ENCODE measurements around the gene PRRG4.
A peak's percentile ranks its signal among the peaks of the same experiment; 100 is the strongest.
"Not testable (repeated sequence)": the region's sequence is repeated elsewhere in the genome, so short reads cannot be mapped to it uniquely, and the experiment has no call there.

PRRG4 gene

GRCh38 chr11:32829680-32830412 lies at the start of gene PRRG4:
PRRG4 (plus strand) TSS chr11:32829927; CDS start chr11:32830530, 603 bp downstream.
- H2AFZ ChIP-seq (ENCODE audit: low read length) = peak within 1 kb of the TSS; percentile 87
- H3F3A ChIP-seq (ENCODE audit: low read depth) = no peaks in the 10 kb centered on the region
- no peaks in the 10 kb centered on the region for H3K79me2 ChIP-seq (ENCODE audit: insufficient read depth, low read length)
- no peaks in the 10 kb centered on the region for H3K9me3 ChIP-seq (ENCODE audit: insufficient read depth, low read depth, low read length)
- H3K27me3 ChIP-seq (ENCODE audit: insufficient read depth, low read length, poor library complexity, severe bottlenecking) = no peaks in the 10 kb centered on the region
- TF ChIP-seq CTCF (conservative IDR thresholded peaks at IDR 0.05; ENCODE audit: low read length) (no peak), EZH2phosphoT487 (IDR thresholded peaks at IDR 0.05; ENCODE audit: borderline replicate concordance) (no peak)
- no peaks in the 10 kb centered on the region for H4K20me1 ChIP-seq (ENCODE audit: insufficient read depth, low read length, poor library complexity, severe bottlenecking)
- H3K4me2 ChIP-seq (ENCODE audit: low read depth, low read length, poor library complexity, severe bottlenecking) = peak within 1 kb of the TSS; percentile 53
- peak within 1 kb of the TSS; percentile 15 for H3K9ac ChIP-seq (ENCODE audit: low read depth, low read length, poor library complexity, severe bottlenecking)
- H3K4me1 ChIP-seq (ENCODE audit: insufficient read depth, low read length, poor library complexity, severe bottlenecking) = peaks cover 4% of the 10 kb centered on the region
- no peaks in the 10 kb centered on the region for H3K36me3 ChIP-seq (ENCODE audit: insufficient read depth, low read length)
- peak within 1 kb of the TSS; percentile 68 for H3K4me3 ChIP-seq (ENCODE audit: low read length, poor library complexity, severe bottlenecking)
- no peaks in the 10 kb centered on the region for H3K9me2 ChIP-seq (replicated peaks; ENCODE audit: low read depth, low read length)

GRCh38 chr11:32780839-32781238 lies 48.9 kb upstream of the PRRG4 start:
- not testable (repeated sequence) for H3K4me2 ChIP-seq (ENCODE audit: low read depth, low read length, poor library complexity, severe bottlenecking); H3K9ac ChIP-seq (ENCODE audit: low read depth, low read length, poor library complexity, severe bottlenecking)
- peaks cover 15% of the 10 kb centered on the region for H3K4me1 ChIP-seq (ENCODE audit: insufficient read depth, low read length, poor library complexity, severe bottlenecking)

GRCh38 chr11:32781721-32782120 lies 48.0 kb upstream of the PRRG4 start:
- H3F3A ChIP-seq (ENCODE audit: low read depth) = no peaks in the 10 kb centered on the region

More at GRCh38 chr11:32780839-32781238, 48.9 kb upstream of the PRRG4 start:
- not testable (repeated sequence) for H3K36me3 ChIP-seq (ENCODE audit: insufficient read depth, low read length); H3K4me3 ChIP-seq (ENCODE audit: low read length, poor library complexity, severe bottlenecking); H3K79me2 ChIP-seq (ENCODE audit: insufficient read depth, low read length); H3K27me3 ChIP-seq (ENCODE audit: insufficient read depth, low read length, poor library complexity, severe bottlenecking); H2AFZ ChIP-seq (ENCODE audit: low read length); H4K20me1 ChIP-seq (ENCODE audit: insufficient read depth, low read length, poor library complexity, severe bottlenecking); H3K9me2 ChIP-seq (replicated peaks; ENCODE audit: low read depth, low read length); H3F3A ChIP-seq (ENCODE audit: low read depth); H3K9me3 ChIP-seq (ENCODE audit: insufficient read depth, low read depth, low read length)

More at GRCh38 chr11:32781721-32782120, 48.0 kb upstream of the PRRG4 start:
- Histone ChIP-seq H3K36me3 (ENCODE audit: insufficient read depth, low read length) (no peaks in the 10 kb centered on the region), H3K27me3 (ENCODE audit: insufficient read depth, low read length, poor library complexity, severe bottlenecking) (no peaks in the 10 kb centered on the region), H4K20me1 (ENCODE audit: insufficient read depth, low read length, poor library complexity, severe bottlenecking) (no peaks in the 10 kb centered on the region), H3K4me3 (ENCODE audit: low read length, poor library complexity, severe bottlenecking) (no peak overlapping the region), H3K9ac (ENCODE audit: low read depth, low read length, poor library complexity, severe bottlenecking) (no peak overlapping the region), H2AFZ (ENCODE audit: low read length) (no peak overlapping the region), H3K9me3 (ENCODE audit: insufficient read depth, low read depth, low read length) (no peaks in the 10 kb centered on the region), H3K79me2 (ENCODE audit: insufficient read depth, low read length) (no peaks in the 10 kb centered on the region), H3K9me2 (replicated peaks; ENCODE audit: low read depth, low read length) (no peaks in the 10 kb centered on the region), H3K4me1 (ENCODE audit: insufficient read depth, low read length, poor library complexity, severe bottlenecking) (peaks cover 8% of the 10 kb centered on the region), H3K4me2 (ENCODE audit: low read depth, low read length, poor library complexity, severe bottlenecking) (no peak overlapping the region)
- TF ChIP-seq EZH2phosphoT487 (IDR thresholded peaks at IDR 0.05; ENCODE audit: borderline replicate concordance) (no peak), CTCF (conservative IDR thresholded peaks at IDR 0.05; ENCODE audit: low read length) (no peak)
